Gastrocnemius medialis (tissue), 4 donors: ENCODE measurements around the gene GPRC5A. TPM values are rescaled to one million over a fixed set of nuclear protein-coding genes. Genes with fewer than 3 reads are reported as not detected.

Experiments
- ATAC-seq, 2 donors: fragments of 150-250 bp; one replicate each; pipeline ENCODE4 v1.9.1; 2016
- DNase-seq, 2 donors: peaks; one replicate each; pipeline ENCODE4 v3.0.0-alpha.2; 2019
- H3K27ac ChIP-seq, 4 donors: fragments of 200-600 bp; sonication (generic); 1 replicate in 1 of 4; 2 replicates in 3 of 4; pipeline ENCODE4 v1.5.1; 2016 to 2018; ENCODE audit warnings: mild to moderate bottlenecking in 2 of 4, moderate library complexity in 1 of 4
- H3K27me3 ChIP-seq, 3 donors: fragments of 200-600 bp; sonication (generic) in 2 of 3; 1 replicate in 1 of 3; 2 replicates in 2 of 3; pipeline versions ENCODE4 v1.5.1 to v1.6.0; 2016 to 2019; ENCODE audit warnings: mild to moderate bottlenecking in 1 of 3, moderate library complexity in 1 of 3
- H3K36me3 ChIP-seq, 2 donors: fragments of 200-600 bp; sonication (generic) in 1 of 2; one replicate each; pipeline ENCODE4 v1.5.1; 2017 to 2018
- H3K4me1 ChIP-seq, 2 donors: fragments of 200-600 bp; sonication (generic) in 1 of 2; one replicate each; pipeline ENCODE4 v1.5.1; 2016 to 2017; ENCODE audit warnings: mild to moderate bottlenecking in 2 of 2
- H3K4me3 ChIP-seq, 4 donors: fragments of 200-600 bp; sonication (generic) in 3 of 4; 1 replicate in 1 of 4; 2 replicates in 3 of 4; pipeline ENCODE4 v1.5.1; 2016 to 2019; ENCODE audit warnings: mild to moderate bottlenecking in 2 of 4
- H3K9me3 ChIP-seq, 3 donors: fragments of 200-600 bp; sonication (generic) in 2 of 3; 1 replicate in 1 of 3; 2 replicates in 2 of 3; pipeline ENCODE4 v1.5.1; 2016 to 2019
- CTCF ChIP-seq, 5 experiments: fragments of 450-650 bp in 3 of 5; fragments of 200-600 bp in 2 of 5; sonication (generic) in 2 of 5; IDR thresholded peaks in 4 of 5; conservative IDR thresholded peaks in 1 of 5; 1 replicate in 4 of 5; 2 replicates in 1 of 5; pipeline ENCODE4 v1.5.1; 2016 to 2019; ENCODE audit warnings: antibody characterized with exemption in 5 of 5, mild to moderate bottlenecking in 3 of 5, moderate library complexity in 3 of 5
- POLR2A ChIP-seq, 2 donors: fragments of 450-650 bp; IDR thresholded peaks; one replicate each; pipeline ENCODE4 v1.6.1; 2017; ENCODE audit warnings: antibody characterized with exemption in 2 of 2, mild to moderate bottlenecking in 2 of 2, moderate library complexity in 2 of 2
- in situ Hi-C, 4 donors: fragments of 200-750 bp; cut with MboI; loops; one replicate each; pipeline versions ENCODE4 v1.15.0 to v1.8.0; 2017; ENCODE audit warnings: low sequenced_read_pairs in 4 of 4
- intact Hi-C: fragments of 100-400 bp; cut with DNase I; formaldehyde crosslinking; loops from one replicate; pipeline ENCODE4 v1.15.1; 2023; ENCODE audit warnings: low total_unique reads
- total RNA-seq, 4 donors: library from RNA; depleted of rRNA; stranded (reverse); fragments of >200 nt; gene quantifications; one replicate each; pipeline versions ENCODE4 v1.1.0 to v1.2.3, GENCODE V29; 2016

Gene GPRC5A
- total RNA-seq, 4 donors from 2014 or later = 0.23 to 5.8 (median 0.52) TPM

GRCh38 chr12:12891881-12892355 is 556 bp downstream of the GPRC5A start:
- H3K4me3 ChIP-seq = peak overlapping the region; percentile 53 to 59 (median 58)
- peak overlapping the region in 2 of 4 donors; percentile 35 to 37 for H3K27ac ChIP-seq
- intact Hi-C loops = no loop called here
- ATAC-seq (no peak), DNase-seq (no peak)
- in situ Hi-C loops = no loop called here
- H3K9me3 ChIP-seq = no peaks in the 10 kb centered on the region
- TF ChIP-seq POLR2A (IDR thresholded peaks at IDR 0.05) = no peak
- no peak for TF ChIP-seq CTCF (IDR thresholded peaks at IDR 0.05 in 4 of 5, conservative IDR thresholded peaks at IDR 0.05 in 1 of 5)
- H3K4me1 ChIP-seq = peaks cover 0 to 14% of the 10 kb centered on the region in 2 donors
- H3K27me3 ChIP-seq = peaks cover 11 to 15% (median 14%) of the 10 kb centered on the region in 3 donors
- H3K36me3 ChIP-seq = no peaks in the 10 kb centered on the region

DNA sequence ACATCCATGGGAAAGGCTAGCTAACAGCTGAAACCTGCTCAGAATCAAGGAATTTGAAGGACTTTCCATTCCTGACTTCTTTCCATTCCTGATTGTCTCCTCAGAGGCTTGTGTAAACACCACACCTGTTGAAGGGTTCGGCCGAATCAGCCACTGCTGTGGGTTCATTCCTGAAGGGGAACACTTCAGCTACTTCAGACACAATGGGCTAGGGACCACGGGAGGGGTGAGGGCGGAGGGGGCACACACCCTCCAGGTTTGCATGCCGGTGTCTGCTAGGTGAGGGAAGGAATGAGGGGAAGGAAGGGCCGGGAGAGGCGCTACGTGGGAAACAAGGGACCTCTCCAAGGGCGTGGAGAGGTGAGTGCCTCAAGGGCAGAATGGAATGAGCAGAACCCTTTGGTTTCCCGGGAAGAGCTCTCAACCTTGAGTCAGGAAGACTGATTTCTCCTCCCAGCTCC is 1.3 kb downstream of the GPRC5A start:
- intact Hi-C loops (no loop called here), in situ Hi-C loops (no loop called here)
- H3K9me3 ChIP-seq = no peaks in the 10 kb centered on the region
- H3K4me3 ChIP-seq = no peak overlapping the region
- no peaks in the 10 kb centered on the region for H3K36me3 ChIP-seq
- no peak overlapping the region for H3K27ac ChIP-seq
- TF ChIP-seq POLR2A (IDR thresholded peaks at IDR 0.05) (no peak), CTCF (IDR thresholded peaks at IDR 0.05 in 4 of 5, conservative IDR thresholded peaks at IDR 0.05 in 1 of 5) (no peak)
- ATAC-seq (no peak), DNase-seq (no peak)
- peaks cover 0 to 14% of the 10 kb centered on the region in 2 donors for H3K4me1 ChIP-seq
- H3K27me3 ChIP-seq = peaks cover 6 to 15% (median 14%) of the 10 kb centered on the region in 3 donors

DNA sequence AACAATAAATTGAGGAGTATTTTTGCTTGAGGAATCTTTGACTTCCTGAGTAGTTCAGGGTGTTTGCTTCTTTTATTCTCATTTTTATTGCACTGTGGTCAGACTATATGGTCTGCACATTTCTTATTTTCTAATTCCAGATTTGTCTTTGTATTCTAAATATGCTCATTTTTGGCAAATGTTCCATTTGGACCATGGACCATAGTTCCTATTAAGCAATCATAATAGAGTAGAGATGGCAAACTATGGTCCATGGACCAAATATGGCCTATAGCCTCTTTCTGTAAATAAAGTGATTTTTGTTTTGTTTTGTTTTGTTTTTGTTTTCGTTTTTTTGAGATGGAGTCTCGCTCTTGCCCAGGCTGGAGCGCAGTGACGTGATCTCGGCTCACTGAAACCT is 2.1 kb downstream of the GPRC5A start:
- peaks cover 0 to 14% of the 10 kb centered on the region in 2 donors for H3K4me1 ChIP-seq
- no peak overlapping the region for H3K27ac ChIP-seq
- H3K4me3 ChIP-seq = no peak overlapping the region
- intact Hi-C loops = no loop called here
- in situ Hi-C loops = no loop called here
- H3K27me3 ChIP-seq = peaks cover 2 to 14% (median 13%) of the 10 kb centered on the region in 3 donors
- no peak for ATAC-seq
- H3K36me3 ChIP-seq = no peaks in the 10 kb centered on the region
- DNase-seq = no peak
- no peak for TF ChIP-seq CTCF (IDR thresholded peaks at IDR 0.05 in 4 of 5, conservative IDR thresholded peaks at IDR 0.05 in 1 of 5)
- no peak for TF ChIP-seq POLR2A (IDR thresholded peaks at IDR 0.05)
- H3K9me3 ChIP-seq = no peaks in the 10 kb centered on the region

GRCh38 chr12:12896260-12896659 is 4.9 kb downstream of the GPRC5A start:
- H3K9me3 ChIP-seq = no peaks in the 10 kb centered on the region
- intact Hi-C loops (no loop called here), in situ Hi-C loops (no loop called here)
- ATAC-seq (no peak), DNase-seq (no peak)
- H3K4me3 ChIP-seq = no peak overlapping the region
- H3K36me3 ChIP-seq = no peaks in the 10 kb centered on the region
- TF ChIP-seq POLR2A (IDR thresholded peaks at IDR 0.05) (no peak), CTCF (IDR thresholded peaks at IDR 0.05 in 4 of 5, conservative IDR thresholded peaks at IDR 0.05 in 1 of 5) (no peak)
- peaks cover 0 to 4% of the 10 kb centered on the region in 2 donors for H3K4me1 ChIP-seq
- H3K27ac ChIP-seq = no peak overlapping the region
- peaks cover 0 to 14% (median 12%) of the 10 kb centered on the region in 3 donors for H3K27me3 ChIP-seq

DNA sequence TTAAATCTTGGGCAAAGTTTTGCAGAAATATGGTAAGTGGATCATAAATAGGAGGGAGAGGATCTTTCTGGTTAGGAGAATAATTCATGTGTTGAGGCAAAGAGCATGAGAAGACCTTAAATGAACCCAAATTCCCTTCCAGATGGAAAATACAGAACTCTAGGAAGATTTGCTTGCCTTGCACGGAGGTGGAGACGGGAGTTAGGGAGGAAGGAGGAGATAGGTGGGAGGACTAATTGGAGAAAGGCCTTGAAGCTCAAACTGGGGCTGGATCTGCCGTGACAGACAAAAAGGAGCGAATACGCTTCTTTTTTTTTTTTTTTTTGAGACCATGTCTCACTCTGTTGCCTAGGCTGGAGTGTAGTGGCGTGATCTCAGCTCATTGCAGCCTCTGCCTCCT is 5.9 kb downstream of the GPRC5A start:
- H3K4me3 ChIP-seq = no peak overlapping the region
- ATAC-seq (no peak), DNase-seq (no peak)
- H3K27me3 ChIP-seq = peaks cover 0 to 10% (median 7%) of the 10 kb centered on the region in 3 donors
- intact Hi-C loops (no loop called here), in situ Hi-C loops (no loop called here)
- H3K9me3 ChIP-seq = no peaks in the 10 kb centered on the region
- no peak overlapping the region for H3K27ac ChIP-seq
- no peaks in the 10 kb centered on the region for H3K36me3 ChIP-seq
- no peak for TF ChIP-seq CTCF (IDR thresholded peaks at IDR 0.05 in 4 of 5, conservative IDR thresholded peaks at IDR 0.05 in 1 of 5)
- no peak for TF ChIP-seq POLR2A (IDR thresholded peaks at IDR 0.05)
- H3K4me1 ChIP-seq = no peaks in the 10 kb centered on the region
